Bronchial epithelial cell (primary cell): Measurements from ENCODE around the gene ATP23. TPM values are rescaled to one million over a fixed set of nuclear protein-coding genes. Genes with fewer than 3 reads are reported as not detected.

Source experiments
- DNase-seq: peaks from one replicate; pipeline ENCODE4 v3.0.0-alpha.2; 2010; ENCODE audit warnings: low read depth
- FAIRE-seq: peaks from 2 replicates; lab custom pipeline; 2011; peaks lifted over from hg19 to GRCh38; lab: Jason Lieb, UNC
- H3K27me3 ChIP-seq: 2 replicates; pipeline ENCODE4 v1.5.1; 2011; ENCODE audit warnings: low read length; ENCODE audit not compliant: control insufficient read depth, insufficient read depth
- H3K36me3 ChIP-seq: 2 replicates; pipeline ENCODE4 v1.5.1; 2011; ENCODE audit warnings: low read length; ENCODE audit not compliant: control insufficient read depth, insufficient read depth
- H3K4me3 ChIP-seq: 2 replicates; pipeline ENCODE4 v1.5.1; 2011; ENCODE audit warnings: mild to moderate bottlenecking, low read depth, low read length, control low read depth
- CTCF ChIP-seq: IDR thresholded peaks from 2 replicates; pipeline ENCODE4 v1.5.1; 2011; ENCODE audit warnings: mild to moderate bottlenecking, moderate library complexity, low read length, control low read depth, inconsistent platforms; ENCODE audit not compliant: insufficient read depth, severe bottlenecking
- total RNA-seq: library from RNA; depleted of rRNA; stranded (reverse); fragments of >200 nt; gene quantifications from 2 replicates; pipeline ENCODE4 v1.2.1, GENCODE V29; 2014

The ATP23 gene
- total RNA-seq, 1 donor from 2014 or later = 6.6 TPM

- Histone ChIP-seq H3K27me3 (no peaks in the 10 kb centered on the region), H3K4me3 (no peak overlapping the region), H3K36me3 (no peaks in the 10 kb centered on the region)
- TF ChIP-seq CTCF = no peak
- FAIRE-seq (no peak), DNase-seq (no peak)
These were observed 24.4 kb downstream of the ATP23 start for GRCh38 chr12:57965766-57966165.

GRCh38 chr12:57966536-57966935 is 25.2 kb downstream of the ATP23 start:
- TF ChIP-seq CTCF = no peak
- DNase-seq (no peak), FAIRE-seq (no peak)
- no peaks in the 10 kb centered on the region for H3K27me3 ChIP-seq
- H3K36me3 ChIP-seq = no peaks in the 10 kb centered on the region
- H3K4me3 ChIP-seq = no peak overlapping the region

GRCh38 chr12:57983146-57983857 is 41.9 kb downstream of the ATP23 start:
- FAIRE-seq = no peak
- TF ChIP-seq CTCF = peak; percentile 62
- Histone ChIP-seq H3K27me3 (no peaks in the 10 kb centered on the region), H3K36me3 (no peaks in the 10 kb centered on the region), H3K4me3 (no peak overlapping the region)
- DNase-seq = peak; percentile 65

DNA sequence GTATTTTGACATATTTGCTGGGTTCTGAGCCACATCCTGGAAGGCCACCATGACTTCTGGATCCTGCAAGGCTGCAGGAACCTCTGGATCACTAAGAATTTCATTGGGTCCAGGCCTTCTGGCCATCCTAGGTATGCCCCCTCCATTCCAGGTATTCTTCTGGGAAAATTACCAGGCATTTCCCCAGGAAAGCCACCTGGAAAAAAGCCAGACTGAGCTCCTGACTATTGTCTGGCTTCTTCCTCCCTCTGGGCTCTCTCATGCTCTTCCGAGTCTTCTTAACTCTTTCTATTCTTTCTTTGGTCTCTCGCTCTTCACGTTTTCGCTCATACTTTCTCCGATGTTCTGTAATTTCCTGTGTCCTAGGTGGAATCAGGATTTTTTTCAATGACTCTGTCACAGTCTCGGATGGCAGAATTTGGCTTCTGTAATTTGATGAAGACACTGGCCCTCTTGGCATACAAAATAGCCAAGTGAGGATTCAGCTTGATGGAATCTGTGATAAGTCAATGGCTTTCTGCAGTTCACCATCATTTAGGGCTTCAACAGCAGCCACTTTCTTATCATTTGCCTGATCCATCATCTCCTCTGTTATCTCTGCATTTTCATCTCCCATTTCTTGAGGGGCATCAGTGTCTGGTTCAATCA is 42.6 kb downstream of the ATP23 start:
- no peak overlapping the region for H3K4me3 ChIP-seq
- no peak for FAIRE-seq
- no peaks in the 10 kb centered on the region for H3K27me3 ChIP-seq
- no peaks in the 10 kb centered on the region for H3K36me3 ChIP-seq
- no peak for TF ChIP-seq CTCF
- DNase-seq = no peak

DNA sequence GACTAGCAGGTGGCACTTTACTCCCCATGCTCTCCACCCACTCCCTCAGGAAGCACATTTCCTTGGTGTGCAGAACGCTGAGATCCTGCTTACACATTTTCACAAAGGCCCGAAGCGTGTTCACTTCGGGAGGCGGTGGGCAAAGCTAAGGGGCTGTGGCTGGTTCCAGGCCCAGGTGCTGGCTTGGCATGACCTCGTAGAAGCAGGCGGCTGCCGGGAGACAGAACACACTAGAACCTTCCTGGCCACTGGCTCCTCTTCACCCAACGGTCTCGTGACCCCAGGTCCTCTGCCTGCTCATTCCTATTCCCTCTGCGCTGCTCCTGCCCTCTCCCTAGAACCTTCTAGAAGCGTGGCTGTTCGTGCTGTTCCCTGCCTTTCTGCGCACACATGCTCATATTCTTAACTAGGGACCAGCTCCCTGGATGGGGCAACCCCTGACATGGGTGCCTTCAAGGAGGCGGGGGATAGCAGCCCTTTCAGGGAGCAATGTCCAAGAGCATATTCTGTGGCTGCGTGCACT is 43.3 kb downstream of the ATP23 start:
- FAIRE-seq (no peak), DNase-seq (no peak)
- TF ChIP-seq CTCF = no peak
- Histone ChIP-seq H3K4me3 (no peak overlapping the region), H3K36me3 (no peaks in the 10 kb centered on the region), H3K27me3 (no peaks in the 10 kb centered on the region)

GRCh38 chr12:57985685-57986084 is 44.3 kb downstream of the ATP23 start:
- no peak for DNase-seq
- TF ChIP-seq CTCF = no peak
- H3K27me3 ChIP-seq = no peaks in the 10 kb centered on the region
- no peak for FAIRE-seq
- no peaks in the 10 kb centered on the region for H3K36me3 ChIP-seq
- H3K4me3 ChIP-seq = no peak overlapping the region
